ENCODE data around the gene DUOX1.
A peak's percentile ranks its signal among the peaks of the same experiment; 100 is the strongest.

The DUOX1 gene

GRCh38 chr15:45106002-45106790, 23.6 kb upstream of the DUOX1 start:
- DNase-seq, result no peak

GRCh38 chr15:45107941-45108630, 21.7 kb upstream of the DUOX1 start:
- no peak for DNase-seq

GRCh38 chr15:45110256-45110820, 19.5 kb upstream of the DUOX1 start:
- DNase-seq, result peak; percentile 24

GRCh38 chr15:45111390-45112142, 18.2 kb upstream of the DUOX1 start:
- DNase-seq, result peak; percentile 26

GRCh38 chr15:45112143-45112590, 17.6 kb upstream of the DUOX1 start:
- DNase-seq, result no peak

- no peak for DNase-seq
Measured at GRCh38 chr15:45112591-45113379, 17.0 kb upstream of the DUOX1 start.

- DNase-seq, result no peak
Measured at GRCh38 chr15:45113380-45113990, 16.3 kb upstream of the DUOX1 start.

GRCh38 chr15:45114076-45114750, 15.6 kb upstream of the DUOX1 start, which contains the start of the genes DUOX2 and DUOXA2:
DUOX2 (minus strand) TSS chr15:45114172; CDS start chr15:45113411, 761 bp downstream.
DUOXA2 (plus strand) TSS chr15:45114326; CDS start chr15:45114606, 280 bp downstream.
- no peak for DNase-seq

GRCh38 chr15:45114751-45115085, 15.1 kb upstream of the DUOX1 start:
- no peak for DNase-seq

- no peak for DNase-seq
Measured at GRCh38 chr15:45115312-45115820, 14.4 kb upstream of the DUOX1 start.

GRCh38 chr15:45116006-45116481, 13.8 kb upstream of the DUOX1 start:
- DNase-seq, result no peak

GRCh38 chr15:45116482-45117307, 13.1 kb upstream of the DUOX1 start:
- DNase-seq, result no peak

GRCh38 chr15:45117308-45118130, 12.3 kb upstream of the DUOX1 start:
- no peak for DNase-seq

GRCh38 chr15:45118131-45118588, 11.6 kb upstream of the DUOX1 start:
- DNase-seq, result peak; percentile 73

- no peak for DNase-seq
Measured at GRCh38 chr15:45118996-45119395, 10.8 kb upstream of the DUOX1 start.

- no peak for DNase-seq
Measured at GRCh38 chr15:45120081-45120972, 9.5 kb upstream of the DUOX1 start.

GRCh38 chr15:45121020-45121419, 8.8 kb upstream of the DUOX1 start:
- no peak for DNase-seq

Data from activated CD4-positive, CD25-positive, alpha-beta regulatory T cell treated with anti-CD3 and anti-CD28 coated beads, Interleukin-2, amount 50 U/mL, for 72 hours (primary cell).